Parathyroid adenoma (tissue), 2 donors: ENCODE data around the gene ARHGEF4.

Experiments
- H2AFZ ChIP-seq: fragments of 300-600 bp; sonication (generic); one replicate; pipeline ENCODE4 v1.7.0; 2017; ENCODE audit warnings: antibody characterized with exemption, mild to moderate bottlenecking
- H3K27ac ChIP-seq: fragments of 300-600 bp; sonication (generic); one replicate; pipeline ENCODE4 v1.7.0; 2017
- H3K27me3 ChIP-seq: fragments of 300-600 bp; sonication (generic); one replicate; pipeline ENCODE4 v1.7.0; 2017; ENCODE audit warnings: low read length; ENCODE audit not compliant: control insufficient read depth, insufficient read depth
- H3K36me3 ChIP-seq: fragments of 300-600 bp; sonication (generic); one replicate; pipeline ENCODE4 v1.7.0; 2017; ENCODE audit warnings: low read length; ENCODE audit not compliant: control insufficient read depth, insufficient read depth
- H3K4me1 ChIP-seq: fragments of 300-600 bp; sonication (generic); one replicate; pipeline ENCODE4 v1.7.0; 2017; ENCODE audit warnings: control low read depth
- H3K4me2 ChIP-seq: fragments of 300-600 bp; sonication (generic); one replicate; pipeline ENCODE4 v1.7.0; 2017; ENCODE audit warnings: low read length
- H3K4me3 ChIP-seq: fragments of 300-600 bp; sonication (generic); one replicate; pipeline ENCODE4 v1.7.0; 2017; ENCODE audit warnings: low read depth, low read length
- H3K79me2 ChIP-seq: fragments of 300-600 bp; sonication (generic); one replicate; pipeline ENCODE4 v1.7.0; 2017; ENCODE audit warnings: control low read depth
- H3K9ac ChIP-seq: fragments of 300-600 bp; sonication (generic); one replicate; pipeline ENCODE4 v1.7.0; 2017; ENCODE audit warnings: mild to moderate bottlenecking
- H3K9me3 ChIP-seq: fragments of 300-600 bp; sonication (generic); one replicate; pipeline ENCODE4 v1.7.0; 2017; ENCODE audit warnings: low read length; ENCODE audit not compliant: control insufficient read depth
- CTCF ChIP-seq: fragments of 300-600 bp; sonication (generic); IDR thresholded peaks from one replicate; pipeline ENCODE4 v1.7.0; 2017; ENCODE audit warnings: antibody characterized with exemption, mild to moderate bottlenecking
- donor health status: primary hyperparathyroidism.

Gene ARHGEF4

DNA sequence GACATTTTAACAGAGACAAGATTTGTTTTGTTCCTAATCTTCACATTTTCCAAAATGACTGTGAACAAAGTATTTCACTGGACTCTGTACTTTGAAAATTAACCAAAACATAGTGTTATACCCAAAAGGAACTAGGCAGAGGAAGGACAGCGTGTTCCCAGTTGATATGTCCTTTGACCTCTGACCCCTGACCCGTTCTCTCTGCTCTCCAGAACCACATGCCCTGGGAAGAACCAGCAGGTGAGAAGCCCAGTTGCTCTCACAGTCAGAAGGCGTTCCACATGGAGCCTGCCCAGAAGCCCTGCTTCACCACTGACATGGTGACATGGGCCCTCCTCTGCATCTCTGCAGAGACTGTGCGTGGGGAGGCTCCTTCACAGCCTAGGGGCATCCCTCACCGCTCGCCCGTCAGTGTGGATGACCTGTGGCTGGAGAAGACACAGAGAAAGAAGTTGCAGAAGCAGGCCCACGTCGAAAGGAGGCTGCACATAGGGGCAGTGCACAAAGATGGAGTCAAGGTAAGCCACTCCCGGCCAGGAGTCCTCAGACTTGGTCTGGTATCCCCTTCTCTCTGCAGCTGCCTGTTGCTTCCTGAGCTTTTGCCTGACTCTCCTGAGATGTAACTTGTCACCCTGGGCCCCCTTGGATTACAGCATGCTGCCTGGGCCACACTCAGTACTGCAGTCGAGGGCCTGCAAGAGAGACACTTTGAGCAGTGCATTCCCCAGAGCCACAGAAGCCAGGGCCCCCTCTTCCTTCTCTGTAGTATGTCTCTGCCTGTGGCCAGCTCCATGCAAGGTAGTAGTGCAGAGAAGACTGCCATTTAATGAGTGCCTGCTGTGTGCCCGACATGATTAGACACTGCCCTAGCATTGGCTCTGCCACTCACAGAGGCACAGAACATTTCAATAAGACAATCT is 94.3 kb downstream of the ARHGEF4 start:
- no peak overlapping the region for H3K27ac ChIP-seq
- no peaks in the 10 kb centered on the region for H3K9me3 ChIP-seq
- H3K4me3 ChIP-seq, result no peak overlapping the region
- no peak for TF ChIP-seq CTCF
- no peaks in the 10 kb centered on the region for H3K4me1 ChIP-seq
- H2AFZ ChIP-seq, result no peak overlapping the region
- H3K79me2 ChIP-seq, result no peaks in the 10 kb centered on the region
- no peaks in the 10 kb centered on the region for H3K27me3 ChIP-seq
- no peak overlapping the region for H3K9ac ChIP-seq
- no peaks in the 10 kb centered on the region for H3K36me3 ChIP-seq
- H3K4me2 ChIP-seq, result no peak overlapping the region

DNA sequence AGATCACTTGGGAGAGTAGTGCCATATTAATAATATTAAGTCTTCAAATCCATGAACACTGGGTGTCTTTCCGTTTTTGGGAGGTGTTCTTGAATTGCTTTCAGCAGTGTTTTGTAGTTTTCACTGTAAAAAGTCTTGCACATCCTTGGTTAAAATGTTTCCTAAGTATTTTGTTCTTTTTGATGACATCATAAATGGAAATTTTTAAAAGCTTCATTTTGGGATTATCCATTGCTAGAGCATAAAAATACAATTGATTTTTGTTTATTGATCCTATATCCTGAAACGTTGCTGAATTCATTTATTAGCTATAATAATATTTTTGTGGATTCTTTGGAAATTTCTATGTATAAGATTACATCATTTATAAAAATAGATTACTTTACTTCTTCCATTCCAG is 96.8 kb downstream of the ARHGEF4 start:
- H3K4me3 ChIP-seq, result no peak overlapping the region
- no peaks in the 10 kb centered on the region for H3K79me2 ChIP-seq
- no peak overlapping the region for H3K27ac ChIP-seq
- no peak overlapping the region for H3K9ac ChIP-seq
- TF ChIP-seq CTCF, result no peak
- H3K4me2 ChIP-seq, result no peak overlapping the region
- H3K4me1 ChIP-seq, result no peaks in the 10 kb centered on the region
- H3K9me3 ChIP-seq, result no peaks in the 10 kb centered on the region
- H3K36me3 ChIP-seq, result no peaks in the 10 kb centered on the region
- no peaks in the 10 kb centered on the region for H3K27me3 ChIP-seq
- no peak overlapping the region for H2AFZ ChIP-seq

DNA sequence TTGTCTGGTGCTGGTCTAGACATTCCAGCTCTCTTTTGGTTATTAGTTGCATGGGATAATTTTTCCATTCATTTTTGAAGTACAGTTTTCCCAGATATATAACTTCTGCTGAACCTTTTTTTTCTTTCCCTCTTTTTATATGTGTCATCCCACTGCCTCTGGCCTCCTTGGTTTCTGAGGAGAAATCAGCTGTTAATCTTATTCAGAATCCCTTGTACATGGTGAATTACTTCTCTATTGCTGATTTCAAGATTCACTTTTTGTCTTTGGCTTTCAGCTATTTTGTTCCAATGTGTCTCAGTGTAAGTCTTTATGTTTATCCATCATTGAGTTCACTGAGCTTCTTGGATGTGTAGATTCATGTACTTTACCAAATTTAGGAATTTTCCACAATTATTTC is 99.7 kb downstream of the ARHGEF4 start:
- Histone ChIP-seq H3K27ac (no peak overlapping the region), H3K79me2 (no peaks in the 10 kb centered on the region), H3K4me3 (no peak overlapping the region), H3K27me3 (no peaks in the 10 kb centered on the region), H3K4me1 (no peaks in the 10 kb centered on the region), H3K4me2 (no peak overlapping the region), H3K36me3 (no peaks in the 10 kb centered on the region), H3K9ac (no peak overlapping the region), H3K9me3 (no peaks in the 10 kb centered on the region), H2AFZ (no peak overlapping the region)
- TF ChIP-seq CTCF, result no peak

GRCh38 chr2:130947967-130948366 is 111.3 kb downstream of the ARHGEF4 start:
- no peak overlapping the region for H3K27ac ChIP-seq
- no peaks in the 10 kb centered on the region for H3K9me3 ChIP-seq
- H3K4me3 ChIP-seq, result no peak overlapping the region
- H3K27me3 ChIP-seq, result no peaks in the 10 kb centered on the region
- H3K79me2 ChIP-seq, result no peaks in the 10 kb centered on the region
- no peak overlapping the region for H3K4me2 ChIP-seq
- H3K4me1 ChIP-seq, result no peaks in the 10 kb centered on the region
- no peak overlapping the region for H3K9ac ChIP-seq
- H2AFZ ChIP-seq, result no peak overlapping the region
- TF ChIP-seq CTCF, result no peak
- no peaks in the 10 kb centered on the region for H3K36me3 ChIP-seq

DNA sequence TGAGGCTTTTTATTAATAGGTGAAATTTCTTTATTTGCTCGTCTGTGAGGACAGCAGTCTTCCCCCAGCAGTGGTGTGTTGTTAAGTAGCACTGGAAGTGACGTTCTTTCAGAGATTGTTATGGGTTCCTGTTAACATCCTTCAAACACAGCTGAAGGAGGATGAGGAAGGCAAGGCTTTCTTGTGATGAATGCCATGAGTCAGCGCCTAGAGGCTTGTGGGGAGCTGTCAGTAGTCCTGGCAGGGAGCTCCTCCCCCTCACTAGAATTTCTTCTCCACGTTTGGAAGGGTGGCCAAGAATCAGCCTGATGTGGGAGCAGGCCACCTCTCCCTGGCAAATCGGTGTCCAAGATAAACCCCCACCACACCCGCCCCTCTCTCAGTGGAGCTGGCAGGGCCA is 113.2 kb downstream of the ARHGEF4 start:
- TF ChIP-seq CTCF, result no peak
- H2AFZ ChIP-seq, result no peak overlapping the region
- H3K4me3 ChIP-seq, result no peak overlapping the region
- no peaks in the 10 kb centered on the region for H3K9me3 ChIP-seq
- H3K4me1 ChIP-seq, result no peaks in the 10 kb centered on the region
- no peaks in the 10 kb centered on the region for H3K79me2 ChIP-seq
- no peak overlapping the region for H3K9ac ChIP-seq
- H3K36me3 ChIP-seq, result no peaks in the 10 kb centered on the region
- no peak overlapping the region for H3K27ac ChIP-seq
- H3K4me2 ChIP-seq, result no peak overlapping the region
- H3K27me3 ChIP-seq, result no peaks in the 10 kb centered on the region
